OCI-LY7 (cell line): ENCODE measurements around the gene GRIN2D.

Experiments used
- EZH2phosphoT487 ChIP-seq: fragments of 200-600 bp; sonication (generic); IDR thresholded peaks from 2 replicates; pipeline ENCODE4 v1.6.1; 2018; ENCODE audit warnings: low read depth, borderline replicate concordance, mild to moderate bottlenecking, mixed run types, antibody characterized with exemption, low read length, moderate library complexity, mixed read lengths
- TF ChIP-seq, protein P1 (sequence below): fragments of 200-600 bp; sonication (generic); conservative IDR thresholded peaks from 2 replicates; pipeline ENCODE4 v1.5.1; 2014; ENCODE audit warnings: mild to moderate bottlenecking, antibody characterized with exemption, low read length, moderate library complexity, mixed read lengths

- TF ChIP-seq, protein P1, sequence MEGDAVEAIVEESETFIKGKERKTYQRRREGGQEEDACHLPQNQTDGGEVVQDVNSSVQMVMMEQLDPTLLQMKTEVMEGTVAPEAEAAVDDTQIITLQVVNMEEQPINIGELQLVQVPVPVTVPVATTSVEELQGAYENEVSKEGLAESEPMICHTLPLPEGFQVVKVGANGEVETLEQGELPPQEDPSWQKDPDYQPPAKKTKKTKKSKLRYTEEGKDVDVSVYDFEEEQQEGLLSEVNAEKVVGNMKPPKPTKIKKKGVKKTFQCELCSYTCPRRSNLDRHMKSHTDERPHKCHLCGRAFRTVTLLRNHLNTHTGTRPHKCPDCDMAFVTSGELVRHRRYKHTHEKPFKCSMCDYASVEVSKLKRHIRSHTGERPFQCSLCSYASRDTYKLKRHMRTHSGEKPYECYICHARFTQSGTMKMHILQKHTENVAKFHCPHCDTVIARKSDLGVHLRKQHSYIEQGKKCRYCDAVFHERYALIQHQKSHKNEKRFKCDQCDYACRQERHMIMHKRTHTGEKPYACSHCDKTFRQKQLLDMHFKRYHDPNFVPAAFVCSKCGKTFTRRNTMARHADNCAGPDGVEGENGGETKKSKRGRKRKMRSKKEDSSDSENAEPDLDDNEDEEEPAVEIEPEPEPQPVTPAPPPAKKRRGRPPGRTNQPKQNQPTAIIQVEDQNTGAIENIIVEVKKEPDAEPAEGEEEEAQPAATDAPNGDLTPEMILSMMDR: no peak
- TF ChIP-seq EZH2phosphoT487: no peak
Observed at GRCh38 chr19:48392860-48393558, 459 bp upstream of the GRIN2D start.
